Calu3 (cell line): ENCODE data around the gene CHD1. TPM values are rescaled to one million over a fixed set of nuclear protein-coding genes. Genes with fewer than 3 reads are reported as not detected.
A peak's percentile ranks its signal among the peaks of the same experiment; 100 is the strongest.

Experiments
- Bru-seq: library from RNA; stranded (reverse); fragments of 400-500 nt; gene quantifications from one replicate; lab custom pipeline; 2021; lab: Mats Ljungman, UMichigan
- BruChase-seq, 2 experiments: library from RNA; stranded (reverse); fragments of 400-500 nt; gene quantifications; one replicate each; lab custom pipeline; 2021; lab: Mats Ljungman, UMichigan
- BruUV-seq: library from RNA; stranded (reverse); fragments of 400-500 nt; replicated peaks from 2 replicates; lab custom pipeline; 2021; lab: Mats Ljungman, UMichigan
- CTCF ChIA-PET: fragments of 300-600 bp; sonication (Branson Sonifier 250); formaldehyde crosslinking; loops from one replicate; lab custom pipeline; 2022; ENCODE audit warnings: antibody characterized with exemption; lab: Charles Lee
- DNase-seq: peaks from one replicate; pipeline ENCODE4 v3.0.0; 2022
- H3K27ac Mint-ChIP-seq: one replicate; pipeline ENCODE4 v1.8.0; 2022; ENCODE audit warnings: mixed read lengths; ENCODE audit not compliant: unreplicated experiment
- H3K27me3 Mint-ChIP-seq: one replicate; pipeline ENCODE4 v1.8.0; 2022; ENCODE audit warnings: mixed read lengths; ENCODE audit not compliant: unreplicated experiment
- H3K36me3 Mint-ChIP-seq: one replicate; pipeline ENCODE4 v1.8.0; 2022; ENCODE audit warnings: mild to moderate bottlenecking, moderate library complexity, mixed read lengths; ENCODE audit not compliant: insufficient read depth, unreplicated experiment
- H3K4me1 Mint-ChIP-seq: one replicate; pipeline ENCODE4 v1.8.0; 2022; ENCODE audit warnings: mild to moderate bottlenecking, low read depth, mixed read lengths; ENCODE audit not compliant: unreplicated experiment
- H3K4me3 Mint-ChIP-seq: one replicate; pipeline ENCODE4 v1.8.0; 2022; ENCODE audit warnings: mild to moderate bottlenecking, low read depth, moderate library complexity, mixed read lengths; ENCODE audit not compliant: unreplicated experiment
- H3K9me3 Mint-ChIP-seq: one replicate; pipeline ENCODE4 v1.8.0; 2022; ENCODE audit warnings: low read depth, mixed read lengths; ENCODE audit not compliant: unreplicated experiment
- intact Hi-C: fragments of 100-400 bp; cut with micrococcal nuclease; formaldehyde crosslinking; loops from one replicate; pipeline ENCODE4 v1.10.0; 2022; ENCODE audit not compliant: unreplicated experiment
- long read RNA-seq: library from polyadenylated mRNA; stranded (forward); transcript quantifications from one replicate; pipeline ENCODE4 v2.0.0, GENCODE V29; 2022
- total RNA-seq: library from RNA; stranded (reverse); gene quantifications from 2 replicates; pipeline ENCODE4 v1.2.3, GENCODE V29; 2022
- TF ChIP-seq, protein P1 (sequence below): fragments of 200-600 bp; IDR thresholded peaks from one replicate; pipeline ENCODE4 v1.8.0; 2022; ENCODE audit warnings: antibody characterized with exemption; ENCODE audit not compliant: unreplicated experiment

Gene CHD1
- total RNA-seq (79.7 and 91.6 TPM in 2 replicates), Bru-seq, nascent RNA (percentile 98 among the genes with signal in this experiment), BruChase-seq, experiment 1, labeled RNA remaining after a 6-hour chase (percentile 93 among the genes with signal in this experiment), BruChase-seq, experiment 2, labeled RNA remaining after a 2-hour chase (percentile 96 among the genes with signal in this experiment)
- long read RNA-seq, full-length matches to known transcripts: 12 of 22 reads
- long read RNA-seq, partial matches to known transcripts: 4 of 22 reads
- long read RNA-seq, other reads (novel, unspliced or antisense): 6 of 22 reads

DNA sequence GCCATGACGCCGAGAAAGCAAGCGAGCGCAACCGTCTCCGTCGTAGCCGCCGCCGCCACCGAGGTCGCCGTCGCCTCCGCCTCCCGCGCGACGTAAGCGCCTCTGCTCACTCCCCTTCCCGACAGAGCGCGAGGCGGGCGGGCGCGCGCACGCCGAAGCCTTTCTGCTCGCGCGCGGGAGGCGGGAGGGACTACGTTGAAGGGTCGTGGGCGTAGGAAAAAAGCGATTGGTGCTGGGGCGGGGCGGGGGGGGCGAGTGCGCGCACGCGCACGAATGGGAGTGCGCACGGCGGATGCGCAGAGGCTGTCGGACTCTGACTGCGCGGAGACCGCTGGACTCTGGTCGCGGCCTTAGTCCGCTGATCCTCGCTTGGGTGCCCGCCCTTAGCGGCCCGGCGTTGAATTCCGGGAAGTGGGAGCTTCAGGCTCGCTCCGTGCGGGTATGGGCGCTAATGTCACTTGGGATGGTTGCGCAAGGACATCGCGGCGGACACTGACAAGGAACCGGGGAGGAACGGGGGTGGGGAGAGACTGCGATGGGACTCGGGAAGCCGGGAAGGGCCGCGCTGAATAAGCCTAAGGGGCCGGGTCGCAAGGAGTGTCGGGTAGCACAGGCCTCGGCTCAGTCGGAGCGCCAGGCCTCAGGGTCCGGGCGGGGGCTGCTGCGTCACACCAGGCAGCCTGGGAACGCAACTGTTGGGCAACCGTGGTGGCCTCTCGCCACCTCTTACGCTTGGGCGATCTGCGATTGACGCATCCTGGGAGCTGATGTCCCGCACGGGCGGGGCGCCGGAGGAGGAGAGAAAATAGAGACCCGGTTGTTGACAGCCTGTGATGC lies at the start of gene CHD1:
TSS of gene CHD1 (minus strand) at position 135 of the 837 bp plus-strand sequence. CDS start 2,621 bp downstream, outside the sequence.
- peak within 1 kb of the TSS; percentile 78 for H3K4me3 Mint-ChIP-seq
- peak; percentile 97 for DNase-seq
- H3K27me3 Mint-ChIP-seq: no peaks in the 10 kb centered on the region
- intact Hi-C loops: loop anchor here (1.0 kb wide), 1 partner anchor 103 kb away; no protein-coding TSS in a partner anchor
- CTCF ChIA-PET: interaction anchor here (2.0 kb wide), 2 partner anchors 96 to 103 kb away, joined by 6 to 9 read pairs; no protein-coding TSS in a partner anchor
- peaks cover 12% of the 10 kb centered on the region for H3K4me1 Mint-ChIP-seq
- no peaks in the 10 kb centered on the region for H3K9me3 Mint-ChIP-seq
- TF ChIP-seq, protein P1, sequence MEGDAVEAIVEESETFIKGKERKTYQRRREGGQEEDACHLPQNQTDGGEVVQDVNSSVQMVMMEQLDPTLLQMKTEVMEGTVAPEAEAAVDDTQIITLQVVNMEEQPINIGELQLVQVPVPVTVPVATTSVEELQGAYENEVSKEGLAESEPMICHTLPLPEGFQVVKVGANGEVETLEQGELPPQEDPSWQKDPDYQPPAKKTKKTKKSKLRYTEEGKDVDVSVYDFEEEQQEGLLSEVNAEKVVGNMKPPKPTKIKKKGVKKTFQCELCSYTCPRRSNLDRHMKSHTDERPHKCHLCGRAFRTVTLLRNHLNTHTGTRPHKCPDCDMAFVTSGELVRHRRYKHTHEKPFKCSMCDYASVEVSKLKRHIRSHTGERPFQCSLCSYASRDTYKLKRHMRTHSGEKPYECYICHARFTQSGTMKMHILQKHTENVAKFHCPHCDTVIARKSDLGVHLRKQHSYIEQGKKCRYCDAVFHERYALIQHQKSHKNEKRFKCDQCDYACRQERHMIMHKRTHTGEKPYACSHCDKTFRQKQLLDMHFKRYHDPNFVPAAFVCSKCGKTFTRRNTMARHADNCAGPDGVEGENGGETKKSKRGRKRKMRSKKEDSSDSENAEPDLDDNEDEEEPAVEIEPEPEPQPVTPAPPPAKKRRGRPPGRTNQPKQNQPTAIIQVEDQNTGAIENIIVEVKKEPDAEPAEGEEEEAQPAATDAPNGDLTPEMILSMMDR: no peak
- peak within 1 kb of the TSS; percentile 92 for H3K27ac Mint-ChIP-seq
- no TSS peak for BruUV-seq
- H3K36me3 Mint-ChIP-seq: peaks cover 79% of the 10 kb centered on the region

DNA sequence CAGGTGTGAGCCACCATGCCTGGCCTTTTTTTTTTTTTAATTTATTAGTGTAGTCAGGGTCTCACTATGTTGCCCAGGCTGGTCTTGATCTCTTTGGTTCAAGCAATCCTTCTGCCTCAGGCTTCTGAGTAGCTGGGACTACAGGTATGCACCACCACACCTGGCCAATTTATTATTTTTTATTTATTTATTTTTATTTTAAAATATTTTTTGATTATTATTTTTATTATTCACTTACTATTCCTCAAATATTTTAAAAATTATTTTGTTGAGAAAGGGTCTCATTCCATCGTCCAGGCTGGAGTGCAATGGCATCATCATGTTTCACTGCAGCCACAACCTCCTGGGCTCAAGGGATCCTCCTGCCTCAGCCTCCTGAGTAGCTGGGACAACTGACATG lies 49.7 kb upstream of the CHD1 start:
- no peak overlapping the region for H3K4me3 Mint-ChIP-seq
- no peaks in the 10 kb centered on the region for H3K36me3 Mint-ChIP-seq
- DNase-seq: no peak
- H3K27me3 Mint-ChIP-seq: no peaks in the 10 kb centered on the region
- CTCF ChIA-PET: no interaction called here
- H3K27ac Mint-ChIP-seq: no peak overlapping the region
- H3K9me3 Mint-ChIP-seq: no peaks in the 10 kb centered on the region
- TF ChIP-seq, protein P1: no peak
- no TSS peak for BruUV-seq
- H3K4me1 Mint-ChIP-seq: peaks cover 48% of the 10 kb centered on the region
- intact Hi-C loops: no loop called here

DNA sequence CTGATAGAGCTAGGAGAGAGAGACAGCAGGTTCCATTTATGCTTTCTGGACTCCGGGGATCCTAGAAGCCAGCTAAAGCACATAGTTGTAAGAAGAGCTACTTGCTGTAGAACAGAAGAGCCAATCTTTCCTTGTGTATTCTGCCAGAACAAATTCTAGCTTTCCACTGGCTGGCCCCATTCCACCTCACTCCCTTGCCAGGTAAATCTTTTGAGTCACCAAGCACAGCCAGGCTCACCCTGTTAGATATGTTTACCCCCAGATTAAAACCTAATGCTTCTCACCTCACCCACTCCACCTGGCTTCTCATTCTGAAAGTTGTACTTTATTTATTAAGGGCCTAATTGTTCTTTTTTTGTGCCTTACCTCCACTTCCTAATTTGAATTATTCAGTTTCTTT lies 48.9 kb upstream of the CHD1 start:
- Mint-ChIP-seq H3K9me3 (no peaks in the 10 kb centered on the region), H3K27ac (no peak overlapping the region), H3K4me3 (no peak overlapping the region), H3K4me1 (peaks cover 44% of the 10 kb centered on the region), H3K27me3 (no peaks in the 10 kb centered on the region), H3K36me3 (no peaks in the 10 kb centered on the region)
- intact Hi-C loops: no loop called here
- TF ChIP-seq, protein P1: no peak
- no TSS peak for BruUV-seq
- DNase-seq: peak; percentile 19
- CTCF ChIA-PET: interaction anchor here (0.6 kb wide), 1 partner anchor 143 kb away, joined by 3 read pairs; no protein-coding TSS in a partner anchor

DNA sequence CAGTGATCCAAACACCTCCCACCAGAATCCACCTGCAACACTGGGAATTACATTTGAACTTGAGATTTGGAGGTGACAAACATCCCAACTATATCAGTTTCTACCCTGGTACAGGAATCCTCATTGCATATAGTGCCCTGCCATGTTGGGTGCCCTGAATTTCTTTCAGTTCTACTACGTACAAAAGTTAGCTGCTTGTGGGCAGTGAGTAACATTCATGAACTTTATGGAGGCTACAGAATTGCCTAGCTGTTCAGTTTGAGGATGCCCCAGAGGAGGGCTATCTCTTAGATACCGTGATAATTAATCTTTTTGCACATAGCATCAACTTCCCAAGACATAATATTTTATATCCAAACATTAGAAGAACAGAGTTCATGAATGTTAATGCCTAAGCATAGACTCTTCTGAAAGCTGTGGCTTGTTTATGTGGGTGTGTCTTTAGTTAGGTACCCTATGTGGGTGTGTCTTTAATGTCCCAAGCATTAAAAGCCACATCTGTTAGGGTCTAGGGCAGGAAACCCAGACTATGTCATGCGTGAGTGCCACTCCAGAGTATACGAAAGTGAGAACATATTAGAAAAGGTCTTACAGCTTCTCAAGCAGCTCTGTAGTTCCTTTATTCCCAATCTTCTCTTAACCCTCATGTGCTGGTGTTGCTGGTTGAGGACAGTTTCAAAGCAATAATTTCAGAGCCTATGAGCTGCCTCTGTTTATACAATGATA lies 47.0 kb upstream of the CHD1 start:
- CTCF ChIA-PET: interaction anchor here (0.5 to 0.7 kb wide), 2 partner anchors 18 to 1987 kb away, joined by 4 read pairs; no protein-coding TSS in a partner anchor
- peaks cover 40% of the 10 kb centered on the region for H3K4me1 Mint-ChIP-seq
- BruUV-seq: no TSS peak
- no peaks in the 10 kb centered on the region for H3K9me3 Mint-ChIP-seq
- TF ChIP-seq, protein P1: no peak
- no peak for DNase-seq
- H3K27ac Mint-ChIP-seq: no peak overlapping the region
- H3K27me3 Mint-ChIP-seq: no peaks in the 10 kb centered on the region
- no peak overlapping the region for H3K4me3 Mint-ChIP-seq
- H3K36me3 Mint-ChIP-seq: no peaks in the 10 kb centered on the region
- intact Hi-C loops: no loop called here
